GM12891 (cell line): ENCODE results near the gene ADAM11.

Experiments used
- POLR2A ChIP-seq: IDR thresholded peaks from 2 replicates; pipeline ENCODE4 v1.6.1; 2011; ENCODE audit warnings: low read depth, low read length, control low read depth
- POLR2AphosphoS5 ChIP-seq: IDR thresholded peaks from 2 replicates; pipeline ENCODE4 v1.6.1; 2011; ENCODE audit warnings: low read depth, low read length, control low read depth
- SPI1 ChIP-seq: IDR thresholded peaks from 2 replicates; pipeline ENCODE4 v1.6.1; 2011; ENCODE audit warnings: low read depth, low read length, control low read depth
- TAF1 ChIP-seq: IDR thresholded peaks from 2 replicates; pipeline ENCODE4 v1.6.1; 2011; ENCODE audit warnings: low read depth, low read length, control low read depth

- TF ChIP-seq POLR2A, result no peak
- TF ChIP-seq SPI1, result no peak
- TF ChIP-seq POLR2AphosphoS5, result no peak
- TF ChIP-seq TAF1, result no peak
These were observed 18.0 kb downstream of the ADAM11 start for GRCh38 chr17:44776628-44777393.
